ENCODE measurements around the gene FAR1. TPM values are rescaled to one million over a fixed set of nuclear protein-coding genes. Genes with fewer than 3 reads are reported as not detected.
"Not testable (repeated sequence)": the region's sequence is repeated elsewhere in the genome, so short reads cannot be mapped to it uniquely, and the experiment has no call there.

FAR1 gene
- polyA plus RNA-seq, 1 donor: 50.7 TPM

DNA sequence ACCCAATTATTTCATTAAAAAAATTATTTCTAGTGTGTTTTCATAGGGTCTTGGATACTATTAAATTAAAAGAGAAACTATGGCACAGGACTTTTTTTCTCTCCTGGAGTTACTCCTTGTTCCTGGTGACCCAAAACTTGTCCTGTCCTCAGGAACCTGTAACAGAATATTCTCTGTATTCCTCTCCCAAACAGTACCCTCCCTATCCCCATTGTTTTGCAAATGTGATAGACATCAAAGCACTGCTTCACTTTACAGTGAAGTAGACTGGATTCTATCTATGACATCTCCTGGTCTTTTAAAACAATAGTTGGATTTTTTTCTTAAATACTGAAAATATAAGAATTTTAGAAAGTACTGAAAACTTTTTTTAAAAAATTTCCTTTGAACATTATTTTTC is 37.2 kb downstream of the FAR1 start:
- DNase-seq (ENCODE audit: low read depth): no peak

DNA sequence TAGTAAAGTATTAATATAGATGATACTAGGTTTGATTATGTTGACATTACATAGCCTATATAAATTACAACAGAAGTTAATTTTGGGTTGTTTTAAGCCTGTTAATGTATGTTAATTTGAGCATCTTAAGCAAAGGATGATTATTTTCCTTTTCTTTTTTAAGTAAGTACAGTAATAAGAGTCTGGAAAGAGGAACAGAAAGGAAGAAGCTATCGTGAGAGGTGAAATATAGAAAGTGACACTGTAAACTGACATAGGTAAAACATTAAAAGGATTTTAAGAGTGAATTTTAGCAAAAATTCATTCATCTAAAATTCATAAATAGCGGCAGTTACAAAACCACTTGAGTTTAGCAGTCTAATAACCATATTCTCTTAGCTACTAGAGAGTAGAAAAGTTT is 45.5 kb downstream of the FAR1 start:
- DNase-seq (ENCODE audit: low read depth): no peak

DNA sequence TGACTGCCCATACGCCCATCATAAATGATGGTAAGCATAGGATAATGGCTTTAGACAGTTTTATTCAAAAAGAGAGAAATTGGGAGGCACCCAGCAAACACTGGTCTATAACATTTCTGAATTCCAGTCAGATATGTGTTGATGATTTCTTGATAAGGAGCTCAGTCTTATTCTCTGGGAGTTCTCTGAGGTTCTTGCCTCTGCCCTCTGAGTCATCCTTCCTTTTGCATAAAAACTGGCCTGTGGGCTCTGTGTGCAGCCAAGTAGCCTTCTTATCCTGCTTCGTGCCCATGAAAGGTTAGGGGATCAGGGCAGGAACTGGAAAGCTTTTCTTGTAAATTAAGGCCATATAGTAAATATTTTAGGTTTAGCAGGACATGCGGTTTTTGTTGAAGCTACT is 48.9 kb downstream of the FAR1 start:
- no peak for DNase-seq (ENCODE audit: low read depth)

DNA sequence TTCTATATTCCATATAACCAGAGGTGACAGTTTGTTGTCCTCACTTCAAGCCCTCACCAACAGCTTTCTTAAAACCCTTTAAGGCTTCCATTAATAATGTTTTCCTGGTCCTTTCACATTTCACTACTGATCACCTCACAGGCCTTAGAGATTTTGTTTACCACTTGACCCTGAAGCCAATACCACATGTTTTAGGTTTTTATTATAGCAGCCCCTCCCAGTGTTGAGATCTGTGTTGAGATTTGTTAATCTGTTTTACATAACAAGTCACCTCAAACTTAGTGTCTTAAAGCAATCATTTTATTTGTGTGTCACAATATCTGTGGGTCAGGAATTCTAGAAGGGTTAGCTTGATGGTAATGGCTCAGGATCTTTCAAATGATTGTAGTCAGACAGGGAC is 49.9 kb downstream of the FAR1 start:
- DNase-seq (ENCODE audit: low read depth): no peak

DNA sequence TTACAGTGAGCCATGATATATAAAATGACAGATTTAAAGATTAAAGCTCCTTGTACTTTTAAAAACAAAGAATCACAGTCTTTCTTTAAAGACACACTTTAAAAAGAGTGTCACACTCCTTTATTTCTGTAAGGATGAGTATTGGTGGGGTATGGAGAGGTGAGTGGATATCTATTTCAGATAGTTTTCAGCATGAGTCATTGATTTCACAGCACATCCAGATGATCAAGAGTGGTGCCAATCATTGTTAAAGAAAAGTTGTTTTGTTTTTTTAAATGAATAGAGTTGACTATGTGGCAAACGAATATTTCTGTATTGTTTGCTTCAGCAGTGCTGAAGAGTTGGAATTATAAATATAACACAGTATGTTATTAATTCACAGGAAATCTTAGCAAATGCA is 52.5 kb downstream of the FAR1 start:
- no peak for DNase-seq (ENCODE audit: low read depth)

DNA sequence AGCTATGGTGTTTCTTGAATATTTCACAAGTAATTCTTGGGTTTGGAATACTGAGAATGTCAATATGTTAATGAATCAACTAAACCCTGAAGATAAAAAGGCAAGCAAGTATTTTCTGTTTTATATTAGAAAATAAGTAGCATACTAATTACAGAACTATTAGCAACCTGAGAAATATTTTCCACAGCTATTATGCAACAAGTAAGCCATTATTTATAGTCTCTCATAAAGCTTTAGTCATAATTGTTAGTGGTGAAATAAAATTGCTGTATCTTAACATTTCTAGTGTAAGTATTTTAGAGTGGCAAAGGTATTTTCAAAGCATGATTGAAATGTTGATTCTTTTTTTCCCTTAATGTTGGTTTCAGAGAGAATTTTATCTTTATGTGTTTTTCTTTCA is 53.3 kb downstream of the FAR1 start:
- no peak for DNase-seq (ENCODE audit: low read depth)

DNA sequence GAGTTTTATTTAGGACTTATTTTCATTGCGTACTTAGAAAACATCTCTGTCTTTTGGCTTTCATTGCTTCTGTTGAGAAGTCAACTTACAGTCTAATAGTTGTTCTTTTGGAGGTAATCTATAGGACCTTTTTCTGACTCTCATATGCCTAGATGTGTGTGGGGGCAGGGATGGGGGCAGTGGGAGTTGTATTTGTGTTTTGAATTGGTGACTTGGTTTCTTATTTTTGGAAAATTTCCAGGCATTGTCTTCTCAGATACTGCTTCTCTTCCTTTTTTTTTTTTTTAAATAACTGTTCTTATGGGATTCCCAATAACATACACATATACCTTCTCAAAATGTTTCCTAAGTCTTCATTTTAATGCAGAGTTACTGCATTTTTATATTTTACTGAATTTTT is 58.0 kb downstream of the FAR1 start:
- no peak for DNase-seq (ENCODE audit: low read depth)

DNA sequence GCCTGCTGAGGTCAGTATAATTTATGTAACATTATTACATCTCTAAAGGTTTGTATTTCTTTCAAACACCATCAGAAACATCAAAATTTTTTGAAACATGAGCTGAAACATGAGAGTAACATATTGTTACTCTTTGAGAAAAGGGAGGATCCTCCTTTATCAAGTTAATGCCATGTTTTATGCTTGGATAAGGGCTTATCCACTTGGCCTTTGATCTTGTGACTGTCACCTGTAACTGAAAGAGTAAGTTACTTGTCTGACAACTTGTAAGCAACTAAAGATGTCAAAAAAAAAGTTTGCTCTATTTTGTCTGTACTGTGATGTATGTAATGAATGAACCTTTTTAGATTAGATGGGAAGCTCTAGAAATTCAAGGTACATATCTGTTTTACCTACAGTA is 59.6 kb downstream of the FAR1 start:
- DNase-seq (ENCODE audit: low read depth): no peak

DNA sequence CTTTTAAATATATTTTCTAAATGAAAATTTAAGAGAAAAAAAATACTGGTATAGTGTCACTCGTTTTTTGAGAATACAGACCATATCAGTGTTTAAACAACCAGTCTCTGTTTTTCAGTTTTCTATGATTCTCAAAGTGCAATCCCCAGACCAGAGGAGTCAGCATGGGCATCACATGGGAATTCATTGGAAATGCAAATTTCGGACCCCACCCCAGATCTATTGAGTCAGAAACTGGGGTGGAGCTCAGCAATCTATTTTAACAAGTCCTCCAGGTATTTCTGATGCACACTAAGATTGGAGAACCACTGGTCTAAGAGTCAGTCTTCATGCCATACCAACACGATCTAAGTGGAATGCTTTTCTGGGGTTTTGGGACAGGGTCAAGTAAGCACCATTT is 66.1 kb downstream of the FAR1 start:
- no peak for DNase-seq (ENCODE audit: low read depth)

DNA sequence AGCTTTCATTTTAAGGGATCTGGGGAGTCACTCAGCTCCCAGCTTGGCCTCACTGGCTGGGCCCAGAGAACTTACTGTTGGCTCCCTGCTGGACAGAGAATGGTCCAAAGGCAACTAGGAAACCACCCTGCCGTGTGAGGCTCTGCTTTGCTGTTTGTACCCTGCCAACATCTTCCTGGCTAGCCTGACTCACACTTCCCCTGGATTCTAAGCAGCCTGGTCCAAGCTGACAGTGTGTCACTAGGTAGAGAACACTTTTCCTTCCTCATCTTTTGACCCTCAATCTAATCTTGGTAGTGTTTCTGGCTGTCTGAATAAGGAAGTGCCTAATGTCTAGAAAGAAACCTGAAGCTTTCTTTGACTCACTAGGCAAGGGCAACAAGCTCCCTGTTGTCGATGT is 76.7 kb downstream of the FAR1 start:
- no peak for DNase-seq (ENCODE audit: low read depth)

DNA sequence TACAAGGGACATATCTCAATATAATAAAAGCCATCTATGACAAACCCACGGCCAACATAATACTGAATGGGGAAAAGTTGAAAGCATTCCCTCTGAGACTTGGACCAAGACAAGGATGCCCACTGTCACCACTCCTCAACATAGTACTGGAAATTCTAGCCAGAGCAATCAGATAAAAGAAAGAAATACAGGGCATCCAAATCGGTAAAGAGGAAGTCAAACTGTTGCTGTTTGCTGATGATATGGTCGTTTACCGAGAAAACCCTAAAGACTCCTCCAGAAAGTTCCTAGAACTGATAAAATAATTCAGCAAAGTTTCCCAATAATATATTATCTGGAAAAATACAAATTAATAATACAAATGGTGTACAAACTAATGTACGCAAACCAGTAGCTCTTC is 84.8 kb downstream of the FAR1 start:
- DNase-seq (ENCODE audit: low read depth): not testable (repeated sequence)

DNA sequence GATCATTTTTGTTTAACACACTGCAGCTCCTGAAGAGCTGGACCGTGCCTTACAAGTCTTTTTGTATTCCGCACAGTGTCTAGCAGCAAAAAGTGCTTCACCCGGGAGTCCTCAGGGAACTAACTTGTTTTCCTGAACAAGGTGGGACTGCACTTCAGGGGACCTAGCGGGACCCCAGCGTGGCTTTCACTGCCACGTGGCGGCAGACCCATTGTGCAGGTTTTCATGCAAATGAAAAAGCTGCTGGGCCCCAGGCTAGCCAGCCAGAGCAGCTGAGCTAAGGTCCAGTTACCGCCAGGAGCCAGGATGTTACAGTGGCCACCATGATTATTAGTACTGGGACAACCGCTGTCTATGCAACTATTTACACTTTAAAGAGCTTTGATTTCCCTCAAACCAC is 90.6 kb downstream of the FAR1 start:
- DNase-seq (ENCODE audit: low read depth): no peak

DNA sequence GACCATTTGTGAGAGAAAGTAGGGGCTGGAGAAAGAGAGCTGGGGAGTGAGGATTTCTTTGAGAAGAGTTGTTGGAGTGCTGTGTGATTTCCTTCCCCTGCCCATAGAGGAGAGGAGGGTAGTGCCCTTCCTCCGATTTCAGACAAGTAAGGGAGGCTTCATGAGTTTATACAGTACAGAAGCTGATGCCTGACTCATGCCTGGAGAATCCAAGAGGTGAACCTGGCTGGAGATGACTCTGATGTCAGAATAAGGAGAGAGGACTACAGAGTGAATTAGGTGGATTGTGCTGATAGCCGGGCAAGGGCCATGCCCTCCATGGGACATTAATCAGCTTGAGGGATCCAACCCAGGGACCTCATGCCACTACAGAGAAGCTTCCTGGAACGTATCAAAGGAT is 91.6 kb downstream of the FAR1 start:
- DNase-seq (ENCODE audit: low read depth): no peak

DNA sequence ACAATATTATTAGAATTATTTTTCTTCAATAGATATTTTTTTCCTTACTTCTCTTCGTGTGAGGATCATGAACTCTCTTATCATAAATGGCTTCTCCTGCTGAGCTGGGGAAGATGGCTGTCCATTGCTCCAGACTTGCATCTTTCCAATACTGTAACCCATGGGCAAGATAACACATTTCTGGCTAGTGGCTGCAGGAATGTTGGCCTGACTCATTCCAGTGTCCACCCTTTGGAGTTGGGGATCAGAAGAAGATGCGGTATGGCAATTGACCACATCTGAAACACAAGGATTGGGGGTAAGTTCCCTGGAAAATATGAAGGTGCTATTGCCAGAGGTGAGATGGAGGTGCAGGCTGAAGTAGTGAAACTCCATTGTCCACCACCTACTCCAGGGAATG is 92.8 kb downstream of the FAR1 start:
- DNase-seq (ENCODE audit: low read depth): no peak

DNA sequence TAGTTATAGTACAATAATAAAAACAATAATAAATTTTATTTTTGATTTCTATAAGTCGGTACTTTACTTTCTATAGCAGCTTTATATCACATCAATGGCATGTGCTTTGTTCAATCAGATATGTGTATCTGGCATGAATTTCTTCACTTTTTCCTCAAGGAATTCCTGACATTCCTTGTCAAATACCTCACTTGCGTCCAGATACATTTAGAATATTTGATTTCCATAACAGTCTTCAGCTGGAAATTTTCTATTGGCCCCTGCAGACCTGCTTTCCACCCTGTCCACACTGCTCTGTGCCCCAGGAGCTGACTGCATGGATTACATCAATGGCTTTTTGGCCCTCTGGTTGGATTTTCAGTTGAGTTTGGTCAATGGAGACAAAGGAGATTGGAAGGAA is 93.2 kb downstream of the FAR1 start:
- DNase-seq (ENCODE audit: low read depth): no peak

DNA sequence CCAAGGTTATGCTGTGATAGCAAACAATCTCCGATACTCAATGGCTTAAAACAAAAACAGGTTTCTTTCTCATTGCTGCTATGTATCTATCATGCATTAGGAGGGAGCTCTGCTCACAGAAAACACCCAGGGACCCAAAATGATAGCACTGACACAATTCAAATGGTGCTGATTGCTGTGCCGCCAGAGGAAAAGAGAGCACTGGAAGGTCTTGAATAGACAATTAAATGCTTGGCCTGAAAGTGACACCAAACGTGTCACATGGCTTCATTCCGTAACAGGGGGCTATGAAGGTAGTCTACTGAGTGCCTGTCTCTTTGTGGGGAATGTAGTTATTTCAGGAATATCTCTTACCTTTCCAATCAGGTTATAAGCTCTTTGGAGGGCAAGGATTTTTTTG is 94.2 kb downstream of the FAR1 start:
- no peak for DNase-seq (ENCODE audit: low read depth)

DNA sequence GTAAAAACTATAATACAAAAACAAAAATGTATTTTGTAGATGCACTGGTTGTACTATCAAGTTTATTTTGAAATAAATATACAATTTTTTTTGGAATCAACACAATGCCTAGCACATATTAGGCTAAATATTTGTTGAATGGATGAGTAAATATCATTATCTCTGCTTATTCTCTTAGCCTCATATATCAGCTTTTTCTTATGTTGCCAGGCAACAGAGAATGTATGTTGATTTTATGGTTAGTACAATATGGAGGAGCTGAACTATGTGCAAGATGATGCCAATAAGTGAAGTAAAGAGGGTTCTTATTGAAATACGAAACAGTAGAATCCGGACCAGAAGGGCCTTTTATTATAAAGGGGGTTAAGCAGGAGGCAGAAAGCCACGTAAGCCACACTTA is 94.9 kb downstream of the FAR1 start:
- DNase-seq (ENCODE audit: low read depth): no peak

DNA sequence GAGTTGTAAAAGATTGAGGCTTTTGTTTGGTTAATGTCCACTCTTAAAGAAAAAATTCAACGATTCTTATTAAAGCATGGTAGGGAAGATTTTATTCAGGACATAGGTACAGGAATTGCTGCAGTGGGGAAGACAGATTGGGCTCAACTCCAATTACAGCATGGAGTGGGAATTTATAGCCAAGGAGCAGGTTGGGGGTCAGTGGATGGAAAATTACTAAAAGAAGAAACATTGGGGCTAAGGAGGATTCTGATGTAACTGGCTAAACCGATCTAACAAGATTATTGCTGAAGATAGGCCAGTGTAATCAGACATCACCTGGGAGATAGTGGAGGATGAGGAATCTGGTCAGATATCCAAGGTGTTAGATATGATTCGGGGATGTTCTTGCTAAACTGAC is 97.4 kb downstream of the FAR1 start:
- no peak for DNase-seq (ENCODE audit: low read depth)

DNA sequence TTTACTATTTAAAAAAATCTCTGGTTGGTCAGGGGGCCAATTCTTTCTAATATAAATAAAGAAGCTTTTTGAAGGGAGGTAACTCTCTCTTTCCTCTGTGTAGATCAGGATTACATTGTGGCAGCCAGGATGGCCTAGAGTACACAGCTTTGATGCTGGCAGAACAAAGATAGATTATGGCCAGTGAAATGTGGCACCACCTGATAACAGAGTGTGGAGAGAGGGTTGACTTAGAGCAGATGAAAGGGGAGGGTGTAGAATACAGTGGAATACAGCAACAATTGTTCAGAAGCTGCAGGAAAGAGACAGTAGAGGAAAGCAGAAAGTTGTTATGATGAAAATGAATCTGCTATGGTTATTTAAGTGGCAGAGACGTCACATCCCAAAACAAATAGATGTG is 99.0 kb downstream of the FAR1 start:
- no peak for DNase-seq (ENCODE audit: low read depth)

DNA sequence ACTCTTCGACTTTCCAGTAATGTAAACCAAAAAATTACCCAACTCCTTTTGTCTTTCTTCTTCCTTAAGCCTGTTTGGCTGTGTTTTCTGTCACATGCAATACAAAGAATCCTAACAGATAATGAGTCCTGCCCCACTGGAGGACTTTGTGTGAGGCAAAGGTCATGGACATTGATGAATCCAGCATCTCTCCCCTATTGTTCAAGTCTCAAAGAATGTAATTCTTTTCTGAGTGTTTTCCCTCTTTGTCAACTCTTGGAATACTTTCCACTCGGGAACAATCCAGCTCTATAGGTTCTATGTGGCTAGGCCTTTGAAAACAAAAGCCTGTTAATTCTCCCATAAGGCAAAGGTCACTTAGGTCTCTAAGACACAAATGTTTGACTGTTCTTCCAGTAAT is 100.7 kb downstream of the FAR1 start:
- DNase-seq (ENCODE audit: low read depth): no peak

DNA sequence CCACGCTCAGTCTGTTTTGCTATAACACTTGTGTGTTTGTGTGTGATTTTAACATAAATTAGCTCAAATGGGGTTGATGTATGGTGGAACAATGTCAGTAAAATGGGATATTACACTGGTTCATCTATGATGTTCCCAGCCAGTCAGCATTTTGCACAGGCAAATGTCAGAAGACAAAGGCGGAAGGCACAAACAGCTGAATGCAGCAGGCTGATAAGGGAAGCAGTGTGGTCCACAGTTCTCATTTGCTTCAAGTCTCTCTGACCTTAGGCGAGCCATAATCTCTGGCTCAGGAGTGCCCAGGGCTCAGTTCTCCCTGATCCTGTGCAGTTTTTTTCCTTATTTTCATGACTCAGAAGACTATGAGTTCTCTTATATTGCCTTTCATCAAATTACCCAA is 102.7 kb downstream of the FAR1 start:
- DNase-seq (ENCODE audit: low read depth): no peak

DNA sequence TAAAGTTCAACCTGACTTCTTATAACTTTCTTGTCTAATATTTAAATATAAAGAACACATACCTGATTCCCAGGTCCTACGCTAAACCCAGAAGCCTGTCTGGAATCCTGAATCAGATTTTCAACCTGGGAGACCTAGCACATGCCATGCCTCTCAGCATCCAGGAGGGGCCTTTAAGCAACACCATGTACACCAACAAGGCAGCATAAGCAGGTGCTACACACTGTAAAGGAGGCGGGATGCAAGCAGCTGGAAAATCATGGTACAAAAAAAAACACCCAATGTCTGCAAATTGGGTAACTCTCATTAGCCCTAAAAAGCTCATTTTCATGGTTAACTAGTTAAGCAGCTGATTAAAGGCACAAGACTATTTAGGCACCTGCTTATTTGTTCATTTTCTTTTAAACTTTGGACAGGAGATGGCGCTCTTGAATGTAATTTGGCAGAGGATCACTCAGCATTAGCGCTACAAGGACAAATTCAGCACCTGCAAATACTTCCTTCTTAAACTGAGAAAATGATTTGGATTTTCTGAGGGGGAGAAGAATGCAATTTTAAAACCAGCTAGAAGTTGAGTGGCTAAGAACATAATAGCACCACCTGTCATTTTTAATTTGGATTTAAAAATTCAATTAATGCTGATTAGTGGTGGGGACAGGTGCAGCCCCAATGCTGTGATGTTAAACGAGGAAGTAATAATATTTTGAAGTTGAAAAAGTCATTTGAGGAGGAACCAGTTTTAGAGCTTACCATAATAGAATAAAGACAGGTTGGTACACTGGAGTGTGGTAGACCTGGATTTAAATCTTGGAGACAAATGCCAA is 104.0 kb downstream of the FAR1 start:
- peak; percentile 44 for DNase-seq (ENCODE audit: low read depth)

DNA sequence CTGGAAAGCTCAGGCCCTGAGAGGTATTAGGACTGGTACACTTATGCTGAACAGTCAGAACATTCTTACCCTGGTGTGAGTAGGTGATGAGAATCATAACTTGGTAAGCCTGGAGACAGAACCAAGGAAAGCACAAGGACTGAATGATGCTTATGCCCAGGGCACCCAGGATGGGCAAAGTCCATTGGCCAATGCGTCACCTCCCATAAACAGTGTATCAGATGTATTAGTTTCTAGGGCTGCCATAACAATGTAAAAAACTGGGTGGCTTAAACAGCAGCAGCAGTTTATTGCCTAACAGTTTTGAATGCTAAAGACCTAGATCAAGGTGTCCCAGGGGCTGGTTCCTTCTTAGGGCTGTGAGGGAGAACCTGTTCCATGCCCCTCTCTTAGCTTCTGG is 107.0 kb downstream of the FAR1 start:
- DNase-seq (ENCODE audit: low read depth): no peak

DNA sequence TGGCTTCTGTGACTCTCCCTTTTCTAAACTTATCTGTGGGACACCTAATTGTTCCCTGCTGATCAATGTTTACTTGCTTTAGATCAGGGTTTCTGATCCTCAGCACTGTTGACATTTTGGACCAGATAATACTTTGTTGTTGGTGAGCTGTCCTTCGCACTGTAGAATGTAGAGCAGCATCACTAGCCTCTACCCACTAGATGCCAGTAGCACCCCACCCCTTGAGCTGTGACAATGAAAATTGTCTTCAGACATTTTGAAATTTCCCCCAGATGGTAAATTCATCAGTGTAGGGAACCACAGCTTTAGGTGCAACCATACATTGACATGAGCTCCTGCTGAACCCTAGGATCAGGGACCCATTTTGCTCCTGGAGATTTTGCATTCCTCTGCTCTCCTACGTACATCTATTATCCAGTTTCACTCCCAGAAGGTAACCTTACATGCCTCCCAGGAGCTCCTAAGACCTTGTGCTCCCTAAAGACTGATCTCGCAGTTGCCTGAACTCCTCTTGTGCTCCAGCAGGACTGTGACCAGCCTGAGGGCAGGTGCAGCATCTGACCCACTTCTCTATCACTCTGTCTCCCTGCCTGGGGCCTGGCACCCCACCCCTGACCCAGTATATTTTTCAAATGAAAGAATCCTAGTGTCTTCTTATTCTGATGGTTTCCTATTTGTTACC is 107.8 kb downstream of the FAR1 start:
- DNase-seq (ENCODE audit: low read depth): no peak
